BLaER1 treated with 17β-estradiol and CSF1 and Interleukin-3, amounts not matched to agents 10 nM and 100 nM (cell line): Measurements from ENCODE around the gene OR7A5.
A peak's percentile ranks its signal among the peaks of the same experiment; 100 is the strongest.
"Not testable (repeated sequence)": the region's sequence is repeated elsewhere in the genome, so short reads cannot be mapped to it uniquely, and the experiment has no call there.

Experiments
- H3K27ac ChIP-seq, 11 experiments: shearing (Covaris generic); formaldehyde crosslinking; 2 replicates each; pipeline ENCODE4 v1.8.1; 2022
- H3K27me3 ChIP-seq, 11 experiments: shearing (Covaris generic); formaldehyde crosslinking; 2 replicates each; pipeline ENCODE4 v1.8.1; 2022
- H3K36me3 ChIP-seq, 11 experiments: shearing (Covaris generic); formaldehyde crosslinking; 2 replicates each; pipeline ENCODE4 v1.8.1; 2022
- H3K4me1 ChIP-seq, 10 experiments: shearing (Covaris generic); formaldehyde crosslinking; 2 replicates each; pipeline ENCODE4 v1.8.1; 2022
- H3K4me2 ChIP-seq, 11 experiments: shearing (Covaris generic); formaldehyde crosslinking; 2 replicates each; pipeline ENCODE4 v1.8.1; 2022
- H3K4me3 ChIP-seq, 10 experiments: shearing (Covaris generic); formaldehyde crosslinking; 2 replicates each; pipeline ENCODE4 v1.8.1; 2022
- H3K9ac ChIP-seq, 11 experiments: shearing (Covaris generic); formaldehyde crosslinking; 2 replicates each; pipeline ENCODE4 v1.8.1; 2022
- H3K9me3 ChIP-seq, 11 experiments: shearing (Covaris generic); formaldehyde crosslinking; replicated peaks in 1 of 11; 2 replicates each; pipeline ENCODE4 v1.8.1; 2022
- H4K20me1 ChIP-seq, 11 experiments: shearing (Covaris generic); formaldehyde crosslinking; 2 replicates each; pipeline ENCODE4 v1.8.1; 2022
- Cebpa-rat ChIP-seq, 11 experiments: shearing (Covaris generic); IDR thresholded peaks; 2 replicates each; pipeline ENCODE4 v1.8.1; 2022

OR7A5 gene

DNA sequence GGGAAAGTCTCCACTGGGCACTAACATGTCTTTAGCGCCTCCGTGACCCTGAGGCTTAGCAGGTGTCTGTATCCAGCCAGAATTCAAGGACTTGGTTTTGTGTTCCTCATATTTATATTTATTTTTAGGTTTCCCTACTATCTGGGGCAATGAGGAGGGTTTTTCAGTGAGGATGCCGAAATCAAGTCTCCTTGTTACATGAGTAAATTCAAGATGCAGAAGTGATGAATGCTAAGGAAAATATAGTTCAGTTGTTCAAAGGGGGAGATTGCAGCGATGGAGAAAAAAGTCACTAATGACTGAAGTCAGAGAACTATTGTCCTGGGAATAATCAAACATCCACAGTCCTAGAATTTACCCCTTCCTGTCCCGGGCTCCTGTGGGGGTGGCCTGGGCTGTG, 55.8 kb downstream of the OR7A5 start:
- H3K4me2 ChIP-seq = peak overlapping the region; percentile 3 to 77 (median 63); a peak in 21 of 22 replicates
- no peak overlapping the region for H3K4me3 ChIP-seq
- peaks cover 0 to 10% (median 0%) of the 10 kb centered on the region in 11 experiments; a peak in 5 of 22 replicates for H3K27me3 ChIP-seq
- peaks cover 64 to 92% (median 80%) of the 10 kb centered on the region in 10 experiments for H3K4me1 ChIP-seq
- H4K20me1 ChIP-seq = peaks cover 0 to 19% (median 6%) of the 10 kb centered on the region in 11 experiments; a peak in 11 of 22 replicates
- H3K27ac ChIP-seq = peak overlapping the region in 10 of 11 experiments; percentile 7 to 33 (median 18); a peak in 11 of 22 replicates
- no peak for TF ChIP-seq Cebpa-rat (IDR thresholded peaks at IDR 0.05)
- H3K36me3 ChIP-seq = peaks cover 0 to 14% (median 0%) of the 10 kb centered on the region in 11 experiments; a peak in 7 of 22 replicates
- 0 out of 22 replicates have a peak overlapping the region, but pooled peaks of 4 of the 11 experiments have one; percentile 1 to 34 (median 9) for H3K9ac ChIP-seq
- H3K9me3 ChIP-seq = no peaks in the 10 kb centered on the region

DNA sequence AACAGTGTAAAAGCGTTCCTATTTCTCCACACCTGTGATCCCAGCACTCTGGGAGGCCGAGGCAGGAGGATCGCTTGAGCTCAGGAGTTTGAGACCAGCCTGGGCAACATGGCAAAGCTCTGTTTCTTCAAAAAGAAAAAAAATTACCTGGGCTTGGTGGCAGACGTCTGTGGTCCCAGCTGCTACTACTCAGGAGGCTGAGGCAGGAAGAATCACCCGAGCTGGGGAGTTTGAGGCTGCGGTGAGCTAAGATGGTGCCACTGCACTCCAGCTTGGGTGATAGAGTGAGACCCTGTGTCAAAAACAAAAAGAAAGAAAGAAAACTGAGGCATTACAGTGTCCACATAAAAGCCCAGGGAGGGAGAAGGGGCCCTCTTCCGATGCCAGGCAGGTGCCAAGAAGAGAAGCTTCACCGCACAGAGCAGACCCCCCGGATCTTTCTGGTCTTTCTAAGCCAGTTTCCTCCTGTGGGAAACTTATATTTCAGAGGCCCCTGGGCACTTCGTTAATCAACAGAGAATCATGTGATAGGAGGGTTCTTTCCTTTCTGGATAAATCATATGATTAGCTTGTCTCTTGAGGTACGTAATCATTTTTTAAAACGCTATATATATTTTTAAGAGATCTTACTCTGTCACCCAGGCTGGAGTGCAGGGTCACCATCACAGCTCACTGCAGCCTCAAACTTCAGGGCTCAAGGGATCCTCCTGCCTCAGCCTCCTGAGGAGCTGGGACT, 56.7 kb downstream of the OR7A5 start, which contains the start of gene ADGRE2:
Gene ADGRE2, minus strand, starts transcription at position 451 of the 736 bp plus-strand sequence. CDS start 1,804 bp downstream, outside the sequence.
- H3K27ac ChIP-seq = peak within 1 kb of the TSS in 10 of 11 experiments; percentile 7 to 37 (median 30); a peak in 12 of 22 replicates
- peaks cover 0 to 15% (median 5%) of the 10 kb centered on the region in 11 experiments; a peak in 6 of 22 replicates for H3K27me3 ChIP-seq
- peak within 1 kb of the TSS; percentile 43 to 77 (median 63) for H3K4me2 ChIP-seq
- H3K9ac ChIP-seq = peak within 1 kb of the TSS in 5 of 11 experiments; percentile 1 to 51 (median 9); a peak in 2 of 22 replicates
- H4K20me1 ChIP-seq = peaks cover 0 to 28% (median 6%) of the 10 kb centered on the region in 11 experiments; a peak in 11 of 22 replicates
- H3K9me3 ChIP-seq, H3K4me3 ChIP-seq: not testable (repeated sequence)
- H3K36me3 ChIP-seq = peaks cover 0 to 21% (median 6%) of the 10 kb centered on the region in 11 experiments; a peak in 14 of 22 replicates
- H3K4me1 ChIP-seq = peaks cover 64 to 93% (median 78%) of the 10 kb centered on the region in 10 experiments

GRCh38 chr19:14777645-14778044, 57.3 kb downstream of the OR7A5 start:
- Histone ChIP-seq H3K4me1 (peaks cover 58 to 88% (median 77%) of the 10 kb centered on the region in 10 experiments), H3K27ac (0 out of 22 replicates have a peak overlapping the region, but pooled peaks of 1 of the 11 experiments have one; percentile 37), H3K4me2 (peak overlapping the region in 9 of 11 experiments; percentile 43 to 77 (median 56); a peak in 16 of 22 replicates), H3K36me3 (peaks cover 0 to 28% (median 10%) of the 10 kb centered on the region in 11 experiments; a peak in 16 of 22 replicates), H3K27me3 (peaks cover 0 to 15% (median 5%) of the 10 kb centered on the region in 11 experiments; a peak in 7 of 22 replicates), H4K20me1 (peaks cover 0 to 34% (median 6%) of the 10 kb centered on the region in 11 experiments; a peak in 12 of 22 replicates)
- H3K4me3 ChIP-seq, H3K9ac ChIP-seq, H3K9me3 ChIP-seq: not testable (repeated sequence)
